GM12878 (cell line): ENCODE data around the gene RSRC1. TPM values are rescaled to one million over a fixed set of nuclear protein-coding genes. Genes with fewer than 3 reads are reported as not detected.

ENCODE experiments used
- ATAC-seq: fragments of 200-7000 bp; cut with Tn5 transposase; 3 replicates; pipeline ENCODE4 v1.9.1; 2020; ENCODE audit warnings: mild to moderate bottlenecking, moderate library complexity
- BruUV-seq: library from RNA; stranded (reverse); fragments of 400-500 nt; replicated peaks from 2 replicates; lab custom pipeline; 2021; lab: Mats Ljungman, UMichigan
- CTCF ChIA-PET: fragments of 300-600 bp; sonication (Branson Sonifier 250); formaldehyde crosslinking; extraction: SDS; loops from one replicate; lab custom pipeline; 2021; ENCODE audit warnings: inconsistent platforms; lab: Yijun Ruan, JAX
- POLR2A ChIA-PET: fragments of 350-600 bp; formaldehyde crosslinking; extraction: SDS; loops from one replicate; lab custom pipeline; 2021; ENCODE audit warnings: inconsistent platforms; lab: Charles Lee
- RAD21 ChIA-PET: fragments of 300-600 bp; sonication (Branson Sonifier 250); formaldehyde crosslinking; loops from one replicate; lab custom pipeline; 2023; ENCODE audit warnings: antibody characterized with exemption; ENCODE audit not compliant: unreplicated experiment; lab: Charles Lee
- SMC1A ChIA-PET: fragments of 300-600 bp; sonication (Branson Sonifier 250); formaldehyde crosslinking; loops from one replicate; lab custom pipeline; 2023; ENCODE audit not compliant: unreplicated experiment, uncharacterized antibody; lab: Charles Lee
- DNase-seq: peaks from one replicate; pipeline ENCODE4 v3.0.0-alpha.2; 2011; ENCODE audit warnings: low read depth, low spot score
- FAIRE-seq: peaks from 3 replicates; lab custom pipeline; 2011; peaks lifted over from hg19 to GRCh38; lab: Jason Lieb, UNC
- H2AFZ ChIP-seq: 2 replicates; pipeline ENCODE4 v1.6.0; 2011; ENCODE audit warnings: low read depth, low read length, control low read depth; ENCODE audit not compliant: control insufficient read depth
- H3K27ac ChIP-seq: 2 replicates; pipeline ENCODE4 v1.5.1; 2011; ENCODE audit warnings: control low read depth; ENCODE audit not compliant: control insufficient read depth, insufficient read depth
- H3K27me3 ChIP-seq, 2 experiments: replicated peaks in 1 of 2; 2 replicates each; pipeline versions ENCODE4 v1.6.0 to v1.6.1; 2011; ENCODE audit warnings: low read length in 1 of 2; ENCODE audit not compliant: control insufficient read depth in 2 of 2, insufficient read depth in 2 of 2
- H3K36me3 ChIP-seq, 2 experiments: 2 replicates each; pipeline ENCODE4 v1.5.1; 2011; ENCODE audit warnings: low read length in 1 of 2; ENCODE audit not compliant: control insufficient read depth in 2 of 2, insufficient read depth in 2 of 2
- H3K4me1 ChIP-seq: 2 replicates; pipeline ENCODE4 v1.6.1; 2011; ENCODE audit warnings: mild to moderate bottlenecking, low read length, moderate library complexity, mixed read lengths; ENCODE audit not compliant: control insufficient read depth, insufficient read depth
- H3K4me2 ChIP-seq: 2 replicates; pipeline ENCODE4 v1.6.0; 2011; ENCODE audit warnings: control low read depth; ENCODE audit not compliant: control insufficient read depth, insufficient read depth
- H3K4me3 ChIP-seq: fragments of 200-600 bp; sonication (generic); 2 replicates; pipeline ENCODE4 v1.5.1; 2016
- H3K79me2 ChIP-seq: 2 replicates; pipeline ENCODE4 v1.6.0; 2011; ENCODE audit warnings: low read length; ENCODE audit not compliant: control insufficient read depth, insufficient read depth
- H3K9ac ChIP-seq: 2 replicates; pipeline ENCODE4 v1.8.0; 2011; ENCODE audit warnings: low read length, control low read depth, mixed read lengths; ENCODE audit not compliant: control insufficient read depth, insufficient read depth
- H3K9me3 ChIP-seq: replicated peaks from 3 replicates; pipeline ENCODE4 v1.5.1; 2011; ENCODE audit warnings: mild to moderate bottlenecking, low read length; ENCODE audit not compliant: control insufficient read depth, insufficient read depth
- H4K20me1 ChIP-seq: 2 replicates; pipeline ENCODE4 v1.6.0; 2011; ENCODE audit not compliant: control insufficient read depth, insufficient read depth
- CBX5 ChIP-seq: sonication (generic); IDR thresholded peaks from 2 replicates; pipeline ENCODE4 v1.6.1; 2016; ENCODE audit warnings: low read depth, moderate library complexity, mild to moderate bottlenecking, inconsistent platforms
- CEBPB ChIP-seq, 2 experiments: fragments of 150-350 bp in 1 of 2; IDR thresholded peaks; 2 replicates each; pipeline ENCODE4 v1.6.1; 2012 to 2014; ENCODE audit warnings: low read depth in 2 of 2, low read length in 2 of 2, borderline replicate concordance in 1 of 2, inconsistent platforms in 1 of 2
- ESRRA ChIP-seq: IDR thresholded peaks from 2 replicates; pipeline ENCODE4 v1.6.1; 2012; ENCODE audit warnings: mild to moderate bottlenecking, low read length, improper control_type of control experiment
- HCFC1 ChIP-seq: fragments of 150-350 bp; IDR thresholded peaks from 2 replicates; pipeline ENCODE4 v1.6.1; 2014; ENCODE audit warnings: low read length
- JUND ChIP-seq: IDR thresholded peaks from 2 replicates; pipeline ENCODE4 v1.6.1; 2012; ENCODE audit warnings: low read depth, mild to moderate bottlenecking, low read length, improper control_type of control experiment, moderate library complexity
- POU2F2 ChIP-seq: IDR thresholded peaks from 3 replicates; pipeline ENCODE4 v1.6.1; 2011; ENCODE audit warnings: low read depth, mild to moderate bottlenecking, low read length, borderline replicate concordance
- RAD51 ChIP-seq: fragments of 450-650 bp; IDR thresholded peaks from 2 replicates; pipeline ENCODE4 v1.6.1; 2016; ENCODE audit warnings: moderate library complexity, mild to moderate bottlenecking, inconsistent platforms
- RBBP5 ChIP-seq: fragments of 200-600 bp; sonication (generic); conservative IDR thresholded peaks from 2 replicates; pipeline ENCODE4 v1.6.1; 2016
- RELB ChIP-seq: fragments of 450-650 bp; IDR thresholded peaks from 2 replicates; pipeline ENCODE4 v1.6.1; 2017; ENCODE audit warnings: low read depth, mild to moderate bottlenecking, moderate library complexity
- RFX5 ChIP-seq: IDR thresholded peaks from 2 replicates; pipeline ENCODE4 v1.6.1; 2011; ENCODE audit warnings: low read depth, low read length, improper control_type of control experiment
- SP1 ChIP-seq: IDR thresholded peaks from one replicate; pipeline ENCODE4 v1.6.1; 2011; ENCODE audit warnings: low read depth, low read length
- WGBS: methylation state at CpG from one replicate; pipeline ENCODE4 v1.1.6; 2016; ENCODE audit warnings: low lambda C conversion rate; ENCODE audit not compliant: insufficient replicate concordance, insufficient coverage; ENCODE audit errors: missing lambda C conversion rate; 5-methylcytosine and 5-hydroxymethylcytosine counted together
- in situ Hi-C: fragments of 300-500 bp; cut with MboI; formaldehyde crosslinking; loops from 9 replicates; pipeline ENCODE4 v1.14.3; 2018; ENCODE audit warnings: mixed read lengths
- intact Hi-C: fragments of 100-400 bp; cut with micrococcal nuclease; formaldehyde crosslinking; loops from one replicate; pipeline ENCODE4 v1.14.2; 2022; ENCODE audit not compliant: unreplicated experiment
- polyA plus RNA-seq, 11 experiments: library from polyadenylated mRNA; depleted of rRNA in 4 of 11; unstranded in 6 of 11; stranded (reverse) in 5 of 11; fragments of >200 nt; fragmentation: Nextera tagmentation in 4 of 11; fragmentation: Illumina TruSeq in 1 of 11; extraction: Ambion mirVana in 4 of 11; extraction: Trizol in 1 of 11; gene quantifications; 1 replicate in 1 of 11; 2 replicates in 10 of 11; pipeline versions ENCODE4 v1.2.1 to v1.2.3, GENCODE V29; 2011 to 2016; ENCODE audit warnings: inconsistent platforms in 2 of 11, missing spikeins in 2 of 11, low read depth in 1 of 11
- total RNA-seq, 4 experiments: library from RNA; depleted of rRNA in 3 of 4; stranded (reverse); fragments of >200 nt in 3 of 4; fragmentation: Illumina TruSeq in 1 of 4; extraction: Trizol in 1 of 4; gene quantifications; 2 replicates each; pipeline versions ENCODE4 v1.2.1 to v1.2.3, GENCODE V29; 2013 to 2021
- TF ChIP-seq, protein P1 (sequence below): fragments of 450-650 bp; IDR thresholded peaks from 2 replicates; pipeline ENCODE4 v1.6.1; 2017; ENCODE audit warnings: mild to moderate bottlenecking
- TF ChIP-seq, protein P2 (sequence below): fragments of 450-650 bp; IDR thresholded peaks from 2 replicates; pipeline ENCODE4 v1.6.1; 2017; ENCODE audit warnings: antibody characterized with exemption, mild to moderate bottlenecking, moderate library complexity
- TF ChIP-seq, protein P3 (sequence below): fragments of 450-650 bp; IDR thresholded peaks from 2 replicates; pipeline ENCODE4 v1.6.1; 2017; ENCODE audit warnings: mild to moderate bottlenecking, moderate library complexity

RSRC1 gene
- total and polyA plus RNA-seq, 10 of the 15 experiments (the other 5 are each of a cell fraction or from before 2014, with no cell fraction given), result 16.4 to 85.9 (median 42.0) TPM

- no peak for FAIRE-seq
- H3K79me2 ChIP-seq, result no peaks in the 10 kb centered on the region; the same call in 1 of the 2 replicates
- WGBS, result 99% methylated on average over 6 of the region's 6 CpGs
- no peak overlapping the region for H2AFZ ChIP-seq
- H3K36me3 ChIP-seq, result no peaks in the 10 kb centered on the region
- no peaks in the 10 kb centered on the region for H3K27me3 ChIP-seq
- no peak overlapping the region for H3K27ac ChIP-seq
- peaks cover 2% of the 10 kb centered on the region for H3K9me3 ChIP-seq
- intact Hi-C loops (no loop called here), in situ Hi-C loops (no loop called here)
- RAD21 ChIA-PET, result no interaction called here
- H3K4me1 ChIP-seq, result no peaks in the 10 kb centered on the region
- H3K4me3 ChIP-seq, result no peak overlapping the region
- ATAC-seq, result no peak
- TF ChIP-seq SP1, result no peak
- TF ChIP-seq POU2F2, result no peak
- TF ChIP-seq RELB, result no peak
- no peak for TF ChIP-seq CEBPB (IDR thresholded peaks at IDR 0.05; ENCODE audit: borderline replicate concordance in 1 of 2, low read depth in 2 of 2, low read length in 2 of 2)
- TF ChIP-seq RAD51, result no peak
- TF ChIP-seq, protein P1, sequence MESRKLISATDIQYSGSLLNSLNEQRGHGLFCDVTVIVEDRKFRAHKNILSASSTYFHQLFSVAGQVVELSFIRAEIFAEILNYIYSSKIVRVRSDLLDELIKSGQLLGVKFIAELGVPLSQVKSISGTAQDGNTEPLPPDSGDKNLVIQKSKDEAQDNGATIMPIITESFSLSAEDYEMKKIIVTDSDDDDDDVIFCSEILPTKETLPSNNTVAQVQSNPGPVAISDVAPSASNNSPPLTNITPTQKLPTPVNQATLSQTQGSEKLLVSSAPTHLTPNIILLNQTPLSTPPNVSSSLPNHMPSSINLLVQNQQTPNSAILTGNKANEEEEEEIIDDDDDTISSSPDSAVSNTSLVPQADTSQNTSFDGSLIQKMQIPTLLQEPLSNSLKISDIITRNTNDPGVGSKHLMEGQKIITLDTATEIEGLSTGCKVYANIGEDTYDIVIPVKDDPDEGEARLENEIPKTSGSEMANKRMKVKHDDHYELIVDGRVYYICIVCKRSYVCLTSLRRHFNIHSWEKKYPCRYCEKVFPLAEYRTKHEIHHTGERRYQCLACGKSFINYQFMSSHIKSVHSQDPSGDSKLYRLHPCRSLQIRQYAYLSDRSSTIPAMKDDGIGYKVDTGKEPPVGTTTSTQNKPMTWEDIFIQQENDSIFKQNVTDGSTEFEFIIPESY, result no peak
- TF ChIP-seq, protein P2, sequence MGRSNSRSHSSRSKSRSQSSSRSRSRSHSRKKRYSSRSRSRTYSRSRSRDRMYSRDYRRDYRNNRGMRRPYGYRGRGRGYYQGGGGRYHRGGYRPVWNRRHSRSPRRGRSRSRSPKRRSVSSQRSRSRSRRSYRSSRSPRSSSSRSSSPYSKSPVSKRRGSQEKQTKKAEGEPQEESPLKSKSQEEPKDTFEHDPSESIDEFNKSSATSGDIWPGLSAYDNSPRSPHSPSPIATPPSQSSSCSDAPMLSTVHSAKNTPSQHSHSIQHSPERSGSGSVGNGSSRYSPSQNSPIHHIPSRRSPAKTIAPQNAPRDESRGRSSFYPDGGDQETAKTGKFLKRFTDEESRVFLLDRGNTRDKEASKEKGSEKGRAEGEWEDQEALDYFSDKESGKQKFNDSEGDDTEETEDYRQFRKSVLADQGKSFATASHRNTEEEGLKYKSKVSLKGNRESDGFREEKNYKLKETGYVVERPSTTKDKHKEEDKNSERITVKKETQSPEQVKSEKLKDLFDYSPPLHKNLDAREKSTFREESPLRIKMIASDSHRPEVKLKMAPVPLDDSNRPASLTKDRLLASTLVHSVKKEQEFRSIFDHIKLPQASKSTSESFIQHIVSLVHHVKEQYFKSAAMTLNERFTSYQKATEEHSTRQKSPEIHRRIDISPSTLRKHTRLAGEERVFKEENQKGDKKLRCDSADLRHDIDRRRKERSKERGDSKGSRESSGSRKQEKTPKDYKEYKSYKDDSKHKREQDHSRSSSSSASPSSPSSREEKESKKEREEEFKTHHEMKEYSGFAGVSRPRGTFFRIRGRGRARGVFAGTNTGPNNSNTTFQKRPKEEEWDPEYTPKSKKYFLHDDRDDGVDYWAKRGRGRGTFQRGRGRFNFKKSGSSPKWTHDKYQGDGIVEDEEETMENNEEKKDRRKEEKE, result no peak
- no peak for TF ChIP-seq HCFC1
- TF ChIP-seq RBBP5, result no peak
- TF ChIP-seq ESRRA, result no peak
- no peak for TF ChIP-seq CBX5
- TF ChIP-seq, protein P3, sequence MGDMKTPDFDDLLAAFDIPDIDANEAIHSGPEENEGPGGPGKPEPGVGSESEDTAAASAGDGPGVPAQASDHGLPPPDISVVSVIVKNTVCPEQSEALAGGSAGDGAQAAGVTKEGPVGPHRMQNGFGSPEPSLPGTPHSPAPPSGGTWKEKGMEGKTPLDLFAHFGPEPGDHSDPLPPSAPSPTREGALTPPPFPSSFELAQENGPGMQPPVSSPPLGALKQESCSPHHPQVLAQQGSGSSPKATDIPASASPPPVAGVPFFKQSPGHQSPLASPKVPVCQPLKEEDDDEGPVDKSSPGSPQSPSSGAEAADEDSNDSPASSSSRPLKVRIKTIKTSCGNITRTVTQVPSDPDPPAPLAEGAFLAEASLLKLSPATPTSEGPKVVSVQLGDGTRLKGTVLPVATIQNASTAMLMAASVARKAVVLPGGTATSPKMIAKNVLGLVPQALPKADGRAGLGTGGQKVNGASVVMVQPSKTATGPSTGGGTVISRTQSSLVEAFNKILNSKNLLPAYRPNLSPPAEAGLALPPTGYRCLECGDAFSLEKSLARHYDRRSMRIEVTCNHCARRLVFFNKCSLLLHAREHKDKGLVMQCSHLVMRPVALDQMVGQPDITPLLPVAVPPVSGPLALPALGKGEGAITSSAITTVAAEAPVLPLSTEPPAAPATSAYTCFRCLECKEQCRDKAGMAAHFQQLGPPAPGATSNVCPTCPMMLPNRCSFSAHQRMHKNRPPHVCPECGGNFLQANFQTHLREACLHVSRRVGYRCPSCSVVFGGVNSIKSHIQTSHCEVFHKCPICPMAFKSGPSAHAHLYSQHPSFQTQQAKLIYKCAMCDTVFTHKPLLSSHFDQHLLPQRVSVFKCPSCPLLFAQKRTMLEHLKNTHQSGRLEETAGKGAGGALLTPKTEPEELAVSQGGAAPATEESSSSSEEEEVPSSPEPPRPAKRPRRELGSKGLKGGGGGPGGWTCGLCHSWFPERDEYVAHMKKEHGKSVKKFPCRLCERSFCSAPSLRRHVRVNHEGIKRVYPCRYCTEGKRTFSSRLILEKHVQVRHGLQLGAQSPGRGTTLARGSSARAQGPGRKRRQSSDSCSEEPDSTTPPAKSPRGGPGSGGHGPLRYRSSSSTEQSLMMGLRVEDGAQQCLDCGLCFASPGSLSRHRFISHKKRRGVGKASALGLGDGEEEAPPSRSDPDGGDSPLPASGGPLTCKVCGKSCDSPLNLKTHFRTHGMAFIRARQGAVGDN, result no peak
- no peak for TF ChIP-seq RFX5
- TF ChIP-seq JUND, result no peak
- TF ChIP-seq, all 136 proteins: peak for 0
- DNase-seq, result no peak
- ChIA-PET SMC1A (interaction anchor here (1.0 to 1.3 kb wide), 3 partner anchors 17 to 165 kb away, joined by 3 read pairs; no protein-coding TSS in a partner anchor), POLR2A (no interaction called here), CTCF (no interaction called here)
- H3K9ac ChIP-seq, result no peak overlapping the region
- H3K4me2 ChIP-seq, result no peak overlapping the region
- BruUV-seq, result no TSS peak
- H4K20me1 ChIP-seq, result no peaks in the 10 kb centered on the region
Measured at GRCh38 chr3:158272081-158272480, 162.2 kb downstream of the RSRC1 start.
